Measurements from ENCODE around the gene REEP1. TPM values are rescaled to one million over a fixed set of nuclear protein-coding genes. Genes with fewer than 3 reads are reported as not detected.
A peak's percentile ranks its signal among the peaks of the same experiment; 100 is the strongest.

Gene REEP1
- total and polyA plus RNA-seq, 2 of the 13 experiments (the other 11 are each of a cell fraction or from before 2014, with no cell fraction given): 0.27 TPM; not detected in 1

GRCh38 chr2:86372641-86373502 is 35.4 kb upstream of the REEP1 start:
- CTCF ChIA-PET (ENCODE audit: low intra/inter-chr PET ratio, low total read pairs): interaction anchor here (2.5 kb wide), 1 partner anchor 152 kb away, joined by 23 read pairs; no protein-coding TSS in a partner anchor
- no peak for TF ChIP-seq ZBTB7B (CRISPR knock-in tag; IDR thresholded peaks at IDR 0.05)
- no peak for TF ChIP-seq SMARCC2 (IDR thresholded peaks at IDR 0.05)
- TF ChIP-seq ZSCAN21 (CRISPR knock-in tag; IDR thresholded peaks at IDR 0.05; ENCODE audit: borderline replicate concordance): no peak
- no peak for TF ChIP-seq REPIN1 (CRISPR knock-in tag; IDR thresholded peaks at IDR 0.05; ENCODE audit: borderline replicate concordance, low read depth)
- TF ChIP-seq ZZZ3 (CRISPR knock-in tag; IDR thresholded peaks at IDR 0.05; ENCODE audit: borderline replicate concordance): no peak
- no peak for TF ChIP-seq ZNF816 (CRISPR knock-in tag; IDR thresholded peaks at IDR 0.05; ENCODE audit: borderline replicate concordance)
- TF ChIP-seq ZNF772 (CRISPR knock-in tag; IDR thresholded peaks at IDR 0.05): 0 out of 2 replicates have a peak, but pooled peaks have one; percentile 11
- TF ChIP-seq ZFP62 (CRISPR knock-in tag; IDR thresholded peaks at IDR 0.05): no peak
- no peak for TF ChIP-seq ZNF441 (CRISPR knock-in tag; IDR thresholded peaks at IDR 0.05; ENCODE audit: borderline replicate concordance)
- TF ChIP-seq SMAD1 (CRISPR knock-in tag; IDR thresholded peaks at IDR 0.05; ENCODE audit: borderline replicate concordance, low read depth): no peak
- TF ChIP-seq DDIT3 (CRISPR knock-in tag; IDR thresholded peaks at IDR 0.05): no peak
- TF ChIP-seq FOXK2 (IDR thresholded peaks at IDR 0.05): no peak
- no peak for TF ChIP-seq ZSCAN31 (CRISPR knock-in tag; IDR thresholded peaks at IDR 0.05; ENCODE audit: low read depth)
- TF ChIP-seq KMT2A (CRISPR knock-in tag; IDR thresholded peaks at IDR 0.05): no peak
- TF ChIP-seq GATAD2A (CRISPR knock-in tag; IDR thresholded peaks at IDR 0.05): no peak
- no peak for TF ChIP-seq ZNF609 (CRISPR knock-in tag; IDR thresholded peaks at IDR 0.05; ENCODE audit: borderline replicate concordance)

More at GRCh38 chr2:86372641-86373502, 35.4 kb upstream of the REEP1 start:
- Histone ChIP-seq H2AFZ (ENCODE audit: low read length) (no peak overlapping the region), H3K79me2 (ENCODE audit: insufficient read depth, low read length) (no peaks in the 10 kb centered on the region), H3K9me3 (ENCODE audit: low read length) (no peaks in the 10 kb centered on the region), H3K36me3 (replicated peaks in 1 of 2; ENCODE audit: control insufficient read depth in 1 of 2, insufficient read depth in 2 of 2, low read length in 2 of 2) (no peaks in the 10 kb centered on the region), H3K4me1 (ENCODE audit: insufficient read depth, low read length) (peaks cover 9% of the 10 kb centered on the region), H3K9ac (ENCODE audit: insufficient read depth, low read depth, low read length) (no peak overlapping the region), H4K20me1 (ENCODE audit: insufficient read depth, low read length) (no peaks in the 10 kb centered on the region), H3K4me3 (replicated peaks in 1 of 3; ENCODE audit: insufficient read depth in 1 of 3, low read depth in 2 of 3, low read length in 3 of 3) (no peak overlapping the region), H3K27ac (ENCODE audit: extremely low read length, insufficient read depth, low read length) (no peak overlapping the region), H3K27me3 (ENCODE audit: control insufficient read depth in 1 of 2, insufficient read depth in 2 of 2, low read length in 2 of 2) (no peaks in the 10 kb centered on the region), H3K4me2 (ENCODE audit: low read depth, low read length) (no peak overlapping the region)
- POLR2A ChIA-PET: interaction anchor here (1.6 kb wide), 1 partner anchor 68 kb away, joined by 8 read pairs; the partner anchor contains the start of gene KDM3A
- peak; percentile 93 for ATAC-seq
- no TSS peak for BruUV-seq (replicated peaks)
- in situ Hi-C loops (cut with HindIII; ENCODE audit: extremely low pct_ligation_motif_present, low pct_unique_long_range_greater_than_20kb): loop anchor here (5.0 kb wide), 1 partner anchor 151 kb away; no protein-coding TSS in a partner anchor
- FAIRE-seq: peak; percentile 50
- DNase-seq (ENCODE audit: low spot score): peak; percentile 63
- 2% methylated on average over 4 of the region's 4 CpGs for WGBS (ENCODE audit: low lambda C conversion rate)
- intact Hi-C loops (cut with micrococcal nuclease; ENCODE audit: unreplicated experiment): loop anchor here (2.0 to 5.0 kb wide), 3 partner anchors 74 to 546 kb away; no protein-coding TSS in a partner anchor
